Progenitor cell of endocrine pancreas (in vitro differentiated cells): ENCODE results near the gene TSPAN6. TPM values are rescaled to one million over a fixed set of nuclear protein-coding genes. Genes with fewer than 3 reads are reported as not detected.
A peak's percentile ranks its signal among the peaks of the same experiment; 100 is the strongest.

ENCODE experiments used
- DNase-seq: peaks from one replicate; pipeline ENCODE4 v3.0.0; 2021; ENCODE audit warnings: low spot score; ENCODE audit not compliant: unreplicated experiment
- H3K27ac Mint-ChIP-seq: 2 replicates; pipeline ENCODE4 v1.8.0; 2021; ENCODE audit warnings: mild to moderate bottlenecking, moderate library complexity, mixed read lengths
- H3K27me3 Mint-ChIP-seq: 2 replicates; pipeline ENCODE4 v1.8.0; 2021; ENCODE audit warnings: mixed read lengths
- H3K36me3 Mint-ChIP-seq: 2 replicates; pipeline ENCODE4 v1.8.0; 2022; ENCODE audit warnings: mixed read lengths; ENCODE audit not compliant: insufficient read depth
- H3K4me1 Mint-ChIP-seq: 2 replicates; pipeline ENCODE4 v1.8.0; 2021; ENCODE audit warnings: low read depth, mixed read lengths
- H3K4me3 Mint-ChIP-seq: 2 replicates; pipeline ENCODE4 v1.8.0; 2021; ENCODE audit warnings: low read depth, mild to moderate bottlenecking, moderate library complexity, mixed read lengths
- H3K9me3 Mint-ChIP-seq: 2 replicates; pipeline ENCODE4 v1.8.0; 2021; ENCODE audit warnings: low read depth, mixed read lengths
- CTCF ChIP-seq: fragments of 200-600 bp; sonication (generic); IDR thresholded peaks from one replicate; pipeline ENCODE4 v1.5.0; 2021; ENCODE audit warnings: antibody characterized with exemption, mild to moderate bottlenecking; ENCODE audit not compliant: unreplicated experiment
- total RNA-seq: library from RNA; stranded (reverse); gene quantifications from 2 replicates; pipeline ENCODE4 v1.2.1, GENCODE V29; 2021

The TSPAN6 gene
- total RNA-seq, 1 donor from 2014 or later: 167 TPM

GRCh38 chrX:100654261-100654660 is 17.7 kb upstream of the TSPAN6 start:
- Mint-ChIP-seq H3K27ac (no peak overlapping the region), H3K27me3 (no peaks in the 10 kb centered on the region), H3K36me3 (peaks cover 2% of the 10 kb centered on the region), H3K9me3 (peaks cover 28% of the 10 kb centered on the region), H3K4me1 (peaks cover 14% of the 10 kb centered on the region), H3K4me3 (no peak overlapping the region)
- TF ChIP-seq CTCF: no peak
- no peak for DNase-seq

- H3K27me3 Mint-ChIP-seq: no peaks in the 10 kb centered on the region
- H3K27ac Mint-ChIP-seq: no peak overlapping the region
- peaks cover 2% of the 10 kb centered on the region for H3K36me3 Mint-ChIP-seq
- no peak overlapping the region for H3K4me3 Mint-ChIP-seq
- H3K9me3 Mint-ChIP-seq: peaks cover 27% of the 10 kb centered on the region
- no peak for TF ChIP-seq CTCF
- H3K4me1 Mint-ChIP-seq: peaks cover 22% of the 10 kb centered on the region
- DNase-seq: no peak
Observed at GRCh38 chrX:100652266-100652665, 15.7 kb upstream of the TSPAN6 start.

- H3K27ac Mint-ChIP-seq: no peak overlapping the region
- no peak for DNase-seq
- H3K4me3 Mint-ChIP-seq: no peak overlapping the region
- peaks cover 25% of the 10 kb centered on the region for H3K9me3 Mint-ChIP-seq
- H3K27me3 Mint-ChIP-seq: no peaks in the 10 kb centered on the region
- peaks cover 22% of the 10 kb centered on the region for H3K4me1 Mint-ChIP-seq
- no peak for TF ChIP-seq CTCF
- H3K36me3 Mint-ChIP-seq: peaks cover 2% of the 10 kb centered on the region
Observed at GRCh38 chrX:100650841-100651240, 14.2 kb upstream of the TSPAN6 start.

GRCh38 chrX:100649550-100650356 is 13.1 kb upstream of the TSPAN6 start:
- Mint-ChIP-seq H3K9me3 (peaks cover 29% of the 10 kb centered on the region), H3K36me3 (peaks cover 2% of the 10 kb centered on the region), H3K27me3 (no peaks in the 10 kb centered on the region), H3K4me1 (peaks cover 23% of the 10 kb centered on the region), H3K27ac (peak overlapping the region; percentile 44), H3K4me3 (no peak overlapping the region)
- no peak for DNase-seq
- no peak for TF ChIP-seq CTCF

- Mint-ChIP-seq H3K4me3 (no peak overlapping the region), H3K27me3 (no peaks in the 10 kb centered on the region), H3K36me3 (peaks cover 2% of the 10 kb centered on the region), H3K27ac (no peak overlapping the region), H3K9me3 (peaks cover 28% of the 10 kb centered on the region), H3K4me1 (peaks cover 19% of the 10 kb centered on the region)
- no peak for TF ChIP-seq CTCF
- no peak for DNase-seq
Observed at GRCh38 chrX:100648458-100649417, 12.1 kb upstream of the TSPAN6 start.
